T-helper 9 cell (primary cell): Measurements from ENCODE around the gene WNK4.
"Not testable (repeated sequence)": the region's sequence is repeated elsewhere in the genome, so short reads cannot be mapped to it uniquely, and the experiment has no call there.

ENCODE experiments used
- DNase-seq: peaks from one replicate; pipeline ENCODE4 v3.0.0-alpha.2; 2020
- total RNA-seq, 2 donors: gene quantifications; one replicate each; lab custom pipeline; 2026; lab: John Stamatoyannopoulos, UW

WNK4 gene
- total RNA-seq = 0.42 to 0.48 reads per million in 2 donors

- DNase-seq = no peak
Observed at GRCh38 chr17:42779936-42780850, at the start of gene WNK4. TSS of gene WNK4 (plus strand) at chr17:42780610. CDS start at chr17:42780699, 89 bp downstream.

DNA sequence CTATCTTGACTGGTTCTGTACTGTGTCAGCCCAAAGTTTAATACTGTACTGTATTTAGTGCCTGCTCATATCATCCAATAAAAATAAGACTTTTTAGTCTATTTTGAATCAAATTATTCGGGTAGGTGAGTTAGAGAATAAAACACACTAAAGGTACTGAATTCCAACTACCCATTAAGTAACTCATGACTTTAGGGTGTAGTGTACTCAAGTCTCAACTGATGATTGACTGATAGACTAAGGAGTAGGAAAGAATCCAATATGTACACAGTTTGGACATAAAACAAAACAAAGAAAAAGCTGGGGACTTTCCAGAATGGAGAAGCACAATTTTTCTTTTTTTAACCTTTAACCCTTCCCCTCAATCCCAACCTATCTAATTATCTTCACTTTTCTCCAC is 39.7 kb upstream of the WNK4 start:
- DNase-seq = no peak

DNA sequence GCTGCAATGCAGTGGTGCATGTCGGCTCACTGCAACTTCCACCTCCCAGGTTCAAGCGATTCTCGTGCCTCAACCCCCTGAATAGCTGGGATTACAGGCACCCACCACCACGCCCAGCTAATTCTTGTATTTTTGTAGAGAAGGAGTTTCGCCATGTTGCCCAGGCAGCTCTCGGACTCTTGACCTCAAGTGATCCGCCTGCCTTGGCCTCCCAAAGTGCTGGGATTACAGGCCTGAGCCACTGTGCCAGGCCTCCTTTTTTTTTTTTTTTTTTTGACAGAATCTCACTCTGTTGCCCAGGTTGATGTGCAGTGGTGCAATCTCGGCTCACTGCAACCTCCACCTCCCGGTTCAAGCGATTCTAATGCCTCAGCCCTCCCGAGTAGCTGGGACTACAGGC is 37.5 kb upstream of the WNK4 start:
- not testable (repeated sequence) for DNase-seq

GRCh38 chr17:42743595-42744282 is 36.7 kb upstream of the WNK4 start:
- no peak for DNase-seq

DNA sequence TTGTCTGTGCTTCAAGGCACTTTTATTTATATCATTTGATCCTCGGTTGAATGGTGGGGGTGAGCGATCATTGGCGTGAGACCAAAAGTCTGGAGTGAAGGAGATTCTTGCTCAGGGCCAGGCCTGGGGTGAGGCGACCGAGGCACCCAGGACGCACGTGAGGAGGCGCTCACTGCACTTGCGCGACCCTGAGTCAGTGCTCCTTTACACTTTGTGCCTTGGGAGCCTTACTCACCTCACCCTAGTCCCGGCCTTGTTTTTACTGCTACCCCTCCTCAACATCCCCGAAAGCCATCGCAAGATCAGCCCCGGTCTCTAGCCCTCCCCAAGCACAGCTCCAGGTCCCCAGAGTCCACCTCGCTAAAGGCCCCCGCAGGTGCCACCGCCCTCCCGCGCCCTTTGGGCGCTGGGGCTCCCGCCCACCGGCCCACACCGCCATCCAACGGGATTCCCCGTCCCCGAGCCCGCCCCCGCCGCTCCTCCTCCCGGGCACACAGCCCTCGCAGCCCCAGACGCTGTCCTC is 36.1 kb upstream of the WNK4 start:
- DNase-seq = peak; percentile 61

DNA sequence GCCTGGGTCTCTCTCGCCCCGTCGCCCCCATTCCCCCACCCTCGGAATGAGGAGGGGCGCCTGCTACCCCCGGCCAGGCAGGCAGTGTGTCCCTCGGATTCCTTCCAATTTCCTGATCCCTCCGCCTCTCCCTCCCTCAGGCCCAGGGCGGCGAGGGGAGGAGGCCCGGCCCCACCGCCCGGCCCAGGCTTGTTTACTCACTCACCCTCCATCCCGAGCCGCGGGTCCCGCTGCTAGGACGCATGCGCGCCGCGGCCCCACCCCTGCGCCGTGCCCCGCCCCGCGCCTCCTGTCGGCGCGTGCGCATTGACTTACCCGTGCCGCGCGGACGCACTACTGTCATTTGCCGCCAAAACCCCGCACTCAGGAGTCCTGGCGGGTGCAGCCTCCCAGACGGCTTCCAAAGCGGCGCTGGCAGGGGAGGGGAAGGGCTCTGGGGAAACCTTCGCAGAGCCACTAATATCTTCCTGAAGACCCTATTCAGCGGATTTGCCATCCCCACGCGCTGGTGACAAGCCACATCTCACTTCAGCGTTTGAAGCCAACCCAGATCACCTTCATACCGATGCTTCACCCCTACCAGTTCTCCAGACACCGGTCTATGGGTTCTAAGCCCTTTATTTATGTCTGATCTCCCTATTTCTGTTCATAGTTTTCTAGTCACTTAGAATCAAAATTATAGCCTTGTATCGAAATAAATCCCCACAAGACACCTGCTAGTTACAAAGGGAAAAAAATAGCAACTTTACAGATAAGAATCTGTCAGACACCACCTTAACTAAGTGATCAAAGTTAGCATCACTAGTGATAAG is 35.4 kb upstream of the WNK4 start, which contains the start of gene EZH1:
Gene EZH1, minus strand, starts transcription at position 235 of the 812 bp plus-strand sequence. CDS start 16,099 bp downstream, outside the sequence.
- peak; percentile 85 for DNase-seq

DNA sequence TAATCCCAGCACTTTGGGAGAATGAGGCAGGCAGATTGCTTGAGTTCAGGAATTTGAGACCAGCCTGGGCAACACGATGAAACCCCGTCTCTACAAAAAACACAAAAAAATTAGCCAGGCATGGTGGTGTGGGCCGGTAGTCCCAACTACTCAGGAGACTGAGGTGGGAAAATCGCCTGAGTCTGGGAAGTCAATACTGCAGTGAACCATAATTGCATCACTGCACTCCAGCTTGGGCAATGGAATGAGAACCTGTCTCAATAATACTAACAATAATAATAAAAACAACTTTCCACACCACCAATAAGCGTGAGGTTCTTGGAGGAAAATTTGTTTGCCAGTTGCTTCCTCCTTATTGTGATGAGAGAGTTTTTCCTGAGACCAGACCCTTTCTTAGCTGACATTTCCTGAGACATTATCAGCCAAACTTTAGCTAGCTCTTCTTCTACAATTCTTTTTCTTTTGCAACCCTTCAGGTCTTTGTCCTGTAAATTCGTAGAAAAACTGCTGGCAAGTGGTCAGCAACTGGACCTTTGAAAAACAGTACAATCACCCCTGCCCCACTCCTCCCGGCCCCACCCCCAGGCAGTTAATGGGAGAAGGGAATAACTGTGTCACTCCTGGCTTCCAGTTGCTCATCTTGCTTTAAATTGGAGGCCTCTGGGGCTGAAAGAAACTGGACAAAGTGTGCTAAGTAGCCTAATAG is 32.1 kb upstream of the WNK4 start:
- DNase-seq = no peak

- no peak for DNase-seq
Observed at GRCh38 chr17:42748908-42749798, 31.3 kb upstream of the WNK4 start.

DNA sequence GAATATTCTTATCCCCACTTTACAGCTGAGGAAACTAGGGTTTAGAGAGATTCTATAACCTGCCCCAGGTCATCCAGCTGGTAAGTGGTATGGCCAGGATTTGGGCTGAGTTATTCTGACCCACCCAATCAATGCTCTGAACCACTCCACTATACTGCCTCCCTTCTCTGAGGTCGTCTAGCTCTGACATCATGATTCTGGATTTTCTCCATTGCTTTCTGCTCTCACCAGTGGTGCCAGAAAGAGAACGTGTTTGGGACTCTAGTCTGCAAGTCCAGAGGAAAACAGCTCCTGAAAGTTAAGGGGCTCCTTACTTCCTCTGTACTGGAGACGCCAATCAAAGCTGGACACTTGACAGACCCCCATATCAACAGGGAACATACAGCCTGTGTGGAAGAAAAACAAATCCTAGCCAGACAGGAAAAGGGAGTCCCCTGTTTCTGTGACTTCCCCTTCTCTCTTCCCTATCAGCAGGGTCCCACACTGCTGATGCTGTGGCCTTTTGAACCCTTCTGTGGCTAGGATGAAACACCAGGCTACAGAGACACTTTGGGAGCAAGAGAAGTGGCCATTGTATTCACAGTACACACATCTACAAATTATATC is 29.6 kb upstream of the WNK4 start:
- no peak for DNase-seq

DNA sequence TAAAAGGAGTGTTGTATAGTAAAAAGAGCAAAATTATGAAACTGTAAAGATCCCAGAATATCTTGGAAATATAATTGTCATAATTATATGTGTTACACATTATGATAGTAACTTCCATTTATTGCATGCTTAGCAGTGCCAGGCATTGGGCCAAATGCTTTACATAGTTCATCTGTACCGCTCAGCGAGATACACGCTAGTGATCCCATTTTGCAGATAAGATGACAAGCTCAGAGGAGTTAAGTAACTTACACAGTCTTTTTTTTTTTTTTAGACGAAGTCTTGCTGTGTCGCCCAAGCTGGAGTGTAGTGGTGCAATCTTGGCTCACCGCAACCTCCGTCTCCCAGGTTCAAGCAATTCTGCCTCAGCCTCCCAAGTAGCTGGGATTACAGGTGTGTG is 28.8 kb upstream of the WNK4 start:
- no peak for DNase-seq

DNA sequence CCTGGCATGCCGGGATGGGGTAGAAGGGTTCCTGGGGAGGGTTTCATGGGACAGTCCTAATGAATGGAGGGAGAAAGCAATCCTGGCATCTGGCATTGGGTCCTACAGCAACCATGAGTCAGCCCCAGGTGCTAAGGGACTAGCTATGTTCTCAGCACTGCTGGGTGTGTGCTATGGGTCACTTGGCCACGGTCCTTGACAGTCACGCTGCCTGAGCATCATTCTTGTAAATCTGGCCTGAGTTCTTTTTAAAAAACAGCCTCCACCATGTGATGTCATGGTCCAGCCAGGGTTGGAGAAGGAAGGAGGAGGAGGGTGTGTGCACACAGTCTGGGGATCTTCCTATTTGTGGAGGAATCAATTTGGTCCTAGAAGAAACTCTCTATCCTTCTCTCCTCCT is 25.6 kb upstream of the WNK4 start:
- DNase-seq = no peak

GRCh38 chr17:42759982-42760651 is 20.3 kb upstream of the WNK4 start:
- no peak for DNase-seq

- DNase-seq = no peak
Observed at GRCh38 chr17:42760652-42761581, 19.5 kb upstream of the WNK4 start, which contains the start of gene RAMP2. TSS of gene RAMP2 (plus strand) at chr17:42761227. CDS start at chr17:42761262, 35 bp downstream.

- no peak for DNase-seq
Observed at GRCh38 chr17:42761638-42762037, 18.8 kb upstream of the WNK4 start.

- no peak for DNase-seq
Observed at GRCh38 chr17:42766124-42766523, 14.3 kb upstream of the WNK4 start.

DNA sequence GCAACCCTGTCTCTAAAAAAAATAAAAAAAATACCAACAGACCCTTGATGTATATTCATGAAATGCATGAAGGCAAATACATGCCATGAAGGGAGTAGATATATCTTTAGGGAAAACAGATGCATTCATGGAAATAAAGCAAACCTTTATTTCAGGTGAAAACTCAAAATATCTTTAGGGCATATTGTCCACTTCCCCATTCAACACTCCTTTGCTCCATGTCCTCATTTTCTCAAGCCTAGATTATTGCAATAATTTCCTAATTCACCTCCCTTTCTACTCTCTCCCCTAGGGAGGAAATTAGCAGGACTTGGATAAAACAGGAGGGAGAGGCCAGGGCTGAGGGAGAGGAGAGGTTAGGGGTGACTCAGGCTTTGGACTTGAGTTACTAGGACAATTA is 12.9 kb upstream of the WNK4 start:
- no peak for DNase-seq

DNA sequence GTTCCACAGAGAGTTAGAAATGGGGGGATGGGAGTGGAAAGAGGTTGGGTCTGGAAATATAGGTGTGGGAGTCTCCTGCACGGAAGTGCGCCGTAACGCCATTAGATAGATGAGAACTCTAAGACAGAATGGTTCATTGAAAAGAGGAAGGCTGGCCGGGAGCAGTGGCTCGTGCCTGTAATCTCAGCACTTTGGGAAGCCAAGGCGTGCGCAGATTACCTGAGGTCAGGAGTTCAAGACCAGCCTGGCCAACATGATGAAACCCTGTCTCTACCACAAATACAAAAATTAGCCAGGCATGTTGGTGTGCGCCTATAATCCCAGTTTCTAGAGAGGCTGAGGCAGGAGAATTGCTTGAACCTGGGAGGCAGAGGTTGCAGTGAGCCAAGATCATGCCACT is 12.4 kb upstream of the WNK4 start:
- not testable (repeated sequence) for DNase-seq

- not testable (repeated sequence) for DNase-seq
Observed at GRCh38 chr17:42769964-42770363, 10.4 kb upstream of the WNK4 start.

DNA sequence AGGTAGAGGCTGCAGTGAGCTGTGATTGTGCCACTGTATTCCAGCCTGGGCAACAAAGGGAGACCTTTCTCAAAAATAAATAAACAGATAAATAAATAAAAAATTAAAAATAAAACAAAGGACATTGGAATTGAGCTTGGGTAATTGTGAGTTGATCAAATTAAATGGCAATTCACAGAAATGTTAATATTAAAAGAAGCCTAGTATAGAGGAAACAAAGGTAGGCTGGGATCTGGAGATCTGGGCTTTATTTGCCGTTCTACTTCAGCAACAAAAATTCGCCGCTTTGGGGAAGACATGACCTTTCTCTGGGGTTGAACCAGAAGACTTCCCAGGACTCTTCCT is 7.5 kb upstream of the WNK4 start:
- DNase-seq = no peak
